GM23248 (cell line): ENCODE data around the gene DEPDC1. TPM values are rescaled to one million over a fixed set of nuclear protein-coding genes. Genes with fewer than 3 reads are reported as not detected.
A peak's percentile ranks its signal among the peaks of the same experiment; 100 is the strongest.

Experiments used
- DNase-seq: peaks from one replicate; pipeline ENCODE4 v3.0.0-alpha.2; 2015
- H2AFZ ChIP-seq: fragments of 200-600 bp; sonication (generic); 2 replicates; pipeline ENCODE4 v1.6.1; 2016; ENCODE audit warnings: antibody characterized with exemption
- H3F3A ChIP-seq: fragments of 200-600 bp; sonication (generic); 2 replicates; pipeline ENCODE4 v1.6.1; 2016; ENCODE audit warnings: mild to moderate bottlenecking, antibody characterized with exemption, mixed run types; ENCODE audit not compliant: insufficient read depth
- H3K27ac ChIP-seq: fragments of 200-600 bp; sonication (generic); 2 replicates; pipeline ENCODE4 v1.5.1; 2016; ENCODE audit warnings: mild to moderate bottlenecking
- H3K27me3 ChIP-seq: fragments of 200-600 bp; sonication (generic); replicated peaks from 2 replicates; pipeline ENCODE4 v1.6.1; 2016; ENCODE audit warnings: mild to moderate bottlenecking; ENCODE audit not compliant: insufficient read depth
- H3K36me3 ChIP-seq: fragments of 200-600 bp; sonication (generic); 2 replicates; pipeline ENCODE4 v1.6.1; 2016; ENCODE audit warnings: low read depth, mild to moderate bottlenecking
- H3K4me1 ChIP-seq: fragments of 200-600 bp; sonication (generic); 2 replicates; pipeline ENCODE4 v1.6.1; 2016; ENCODE audit warnings: mild to moderate bottlenecking; ENCODE audit not compliant: insufficient read depth
- H3K4me2 ChIP-seq: fragments of 200-600 bp; sonication (generic); one replicate; pipeline ENCODE4 v1.6.1; 2016; ENCODE audit warnings: mild to moderate bottlenecking; ENCODE audit not compliant: unreplicated experiment
- H3K4me3 ChIP-seq: fragments of 200-600 bp; sonication (generic); 2 replicates; pipeline ENCODE4 v1.5.1; 2016; ENCODE audit warnings: mild to moderate bottlenecking
- H3K79me2 ChIP-seq: fragments of 200-600 bp; sonication (generic); 2 replicates; pipeline ENCODE4 v1.6.1; 2016; ENCODE audit warnings: mild to moderate bottlenecking; ENCODE audit not compliant: insufficient read depth
- H3K9ac ChIP-seq: fragments of 200-600 bp; sonication (generic); 2 replicates; pipeline ENCODE4 v1.6.1; 2016; ENCODE audit warnings: mild to moderate bottlenecking
- H3K9me2 ChIP-seq: fragments of 200-600 bp; sonication (generic); 2 replicates; pipeline ENCODE4 v1.6.1; 2016; ENCODE audit warnings: mixed run types, mild to moderate bottlenecking, moderate library complexity; ENCODE audit not compliant: insufficient read depth
- H3K9me3 ChIP-seq: fragments of 200-600 bp; sonication (generic); one replicate; pipeline ENCODE4 v1.6.1; 2017; ENCODE audit warnings: low read depth
- H4K20me1 ChIP-seq: fragments of 200-600 bp; sonication (generic); 2 replicates; pipeline ENCODE4 v1.6.0; 2016; ENCODE audit not compliant: insufficient read depth
- EZH2 ChIP-seq: fragments of 200-600 bp; sonication (generic); IDR thresholded peaks from 2 replicates; pipeline ENCODE4 v1.6.1; 2018; ENCODE audit warnings: antibody characterized with exemption, mild to moderate bottlenecking; ENCODE audit not compliant: insufficient read depth, poor library complexity, severe bottlenecking
- EZH2phosphoT487 ChIP-seq: fragments of 200-600 bp; sonication (generic); IDR thresholded peaks from 2 replicates; pipeline ENCODE4 v1.6.1; 2018; ENCODE audit warnings: antibody characterized with exemption, moderate library complexity, mild to moderate bottlenecking, low read depth; ENCODE audit not compliant: insufficient read depth
- WGBS, 2 experiments: methylation state at CpG; one replicate each; pipeline ENCODE4 v1.1.6; 2015 to 2017; ENCODE audit warnings: low lambda C conversion rate in 2 of 2, low coverage in 1 of 2; ENCODE audit errors: missing lambda C conversion rate in 2 of 2; 5-methylcytosine and 5-hydroxymethylcytosine counted together
- in situ Hi-C: fragments of 300-500 bp; cut with MboI; formaldehyde crosslinking; loops from 2 replicates; pipeline ENCODE4 v1.15.0; 2020
- polyA plus RNA-seq: library from polyadenylated mRNA; unstranded; fragments of >200 nt; fragmentation: Nextera tagmentation; extraction: Ambion mirVana; gene quantifications from 2 replicates; pipeline ENCODE4 v1.2.1, GENCODE V29; 2016
- total RNA-seq: library from RNA; depleted of rRNA; stranded (reverse); fragments of >200 nt; shearing (Covaris generic); gene quantifications from 2 replicates; pipeline ENCODE4 v1.2.3, GENCODE V29; 2014

Gene DEPDC1
- total and polyA plus RNA-seq, 2 experiments from 2014 or later = 14.7 to 15.3 TPM

DNA sequence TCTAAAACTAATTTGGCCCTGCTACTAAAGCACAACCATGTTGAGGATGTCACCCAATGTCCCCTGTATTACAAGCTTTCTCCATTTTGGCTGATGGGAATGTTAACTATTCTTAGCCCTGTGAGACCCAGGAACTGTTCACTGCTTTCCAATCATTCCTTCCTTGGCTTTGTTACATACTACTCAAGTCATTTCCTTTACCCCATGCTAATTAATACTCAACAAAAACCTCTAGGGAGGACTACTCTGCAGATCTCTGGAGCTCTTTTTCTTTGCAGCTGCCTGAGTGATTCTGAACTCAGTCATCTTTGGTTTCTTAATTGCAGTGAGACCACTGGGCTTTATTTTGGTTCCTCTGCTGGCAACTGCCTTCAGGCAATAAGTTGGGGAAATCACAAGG lies 23.8 kb downstream of the DEPDC1 start:
- Histone ChIP-seq H3K4me1 (no peaks in the 10 kb centered on the region), H3K36me3 (no peaks in the 10 kb centered on the region), H3K9ac (no peak overlapping the region), H3K9me2 (no peaks in the 10 kb centered on the region), H3K4me2 (no peak overlapping the region), H3K27ac (no peak overlapping the region), H3K27me3 (no peaks in the 10 kb centered on the region), H2AFZ (no peak overlapping the region), H3K79me2 (no peaks in the 10 kb centered on the region), H3F3A (no peaks in the 10 kb centered on the region), H3K4me3 (no peak overlapping the region), H3K9me3 (no peaks in the 10 kb centered on the region), H4K20me1 (no peaks in the 10 kb centered on the region)
- in situ Hi-C loops = loop anchor here (25.0 kb wide), 1 partner anchor 1264 kb away; no protein-coding TSS in a partner anchor
- no peak for DNase-seq
- no peak for TF ChIP-seq EZH2phosphoT487
- TF ChIP-seq EZH2 = no peak

DNA sequence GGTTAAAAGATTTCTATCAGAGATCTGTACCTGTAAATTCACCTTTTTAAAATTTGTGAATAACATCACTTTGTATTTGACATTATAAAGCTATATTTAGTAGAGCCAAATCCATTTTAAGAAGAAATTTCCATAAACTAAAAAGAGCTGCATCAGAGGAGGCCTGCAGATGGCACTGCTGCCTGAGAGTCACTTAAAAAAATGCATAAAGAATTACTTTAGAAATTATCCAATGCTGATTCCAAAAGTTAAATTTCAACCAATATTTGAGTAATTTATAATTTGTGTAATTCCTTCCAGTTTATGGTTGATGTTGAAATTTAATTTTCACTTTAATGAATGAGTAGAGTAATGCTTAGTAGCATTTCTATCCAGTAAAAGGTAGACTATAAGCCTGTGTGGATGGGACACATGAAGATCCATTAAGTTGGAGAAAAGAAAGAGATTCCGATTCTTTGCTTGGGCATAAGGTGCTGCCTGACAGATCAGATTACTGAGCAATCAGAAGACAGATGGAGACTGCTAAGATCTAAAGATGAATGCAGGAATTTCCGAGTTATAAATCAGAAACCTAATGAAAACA lies 26.4 kb downstream of the DEPDC1 start:
- Histone ChIP-seq H3K4me1 (no peaks in the 10 kb centered on the region), H3K27me3 (no peaks in the 10 kb centered on the region), H3K27ac (no peak overlapping the region), H3F3A (no peaks in the 10 kb centered on the region), H2AFZ (no peak overlapping the region), H3K4me2 (no peak overlapping the region), H3K79me2 (no peaks in the 10 kb centered on the region), H3K4me3 (no peak overlapping the region), H3K9ac (no peak overlapping the region), H4K20me1 (no peaks in the 10 kb centered on the region), H3K9me2 (no peaks in the 10 kb centered on the region), H3K9me3 (no peaks in the 10 kb centered on the region), H3K36me3 (no peaks in the 10 kb centered on the region)
- in situ Hi-C loops = loop anchor here (25.0 kb wide), 1 partner anchor 1267 kb away; no protein-coding TSS in a partner anchor
- peak; percentile 57 for DNase-seq
- 76 to 81% methylated on average over 2 of the region's 2 CpGs for WGBS, 2 experiments
- TF ChIP-seq EZH2phosphoT487 (no peak), EZH2 (no peak)

DNA sequence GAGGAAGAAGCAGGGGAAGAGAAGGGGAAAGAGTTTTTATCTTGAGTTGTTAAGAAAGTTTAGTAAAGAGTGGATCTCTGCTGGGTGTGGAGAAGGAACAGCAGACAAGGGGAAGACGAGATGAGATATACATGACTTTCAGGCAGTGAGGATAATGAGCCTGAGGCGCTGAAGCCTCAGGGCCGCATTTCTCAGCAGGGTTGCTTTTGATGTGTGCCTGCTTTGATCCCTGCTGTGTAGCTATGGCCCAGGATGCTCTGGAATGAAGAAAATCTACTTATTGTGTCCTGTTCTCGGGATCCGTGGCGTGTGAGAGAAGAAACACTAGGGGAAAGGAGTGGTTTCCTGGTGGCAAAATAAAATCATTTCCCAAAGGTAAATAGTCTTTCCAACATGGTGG lies 32.0 kb downstream of the DEPDC1 start:
- TF ChIP-seq EZH2 = no peak
- TF ChIP-seq EZH2phosphoT487 = no peak
- 42 to 45% methylated on average over 6 of the region's 6 CpGs for WGBS, 2 experiments
- in situ Hi-C loops = loop anchor here (25.0 kb wide), 1 partner anchor 1272 kb away; no protein-coding TSS in a partner anchor

DNA sequence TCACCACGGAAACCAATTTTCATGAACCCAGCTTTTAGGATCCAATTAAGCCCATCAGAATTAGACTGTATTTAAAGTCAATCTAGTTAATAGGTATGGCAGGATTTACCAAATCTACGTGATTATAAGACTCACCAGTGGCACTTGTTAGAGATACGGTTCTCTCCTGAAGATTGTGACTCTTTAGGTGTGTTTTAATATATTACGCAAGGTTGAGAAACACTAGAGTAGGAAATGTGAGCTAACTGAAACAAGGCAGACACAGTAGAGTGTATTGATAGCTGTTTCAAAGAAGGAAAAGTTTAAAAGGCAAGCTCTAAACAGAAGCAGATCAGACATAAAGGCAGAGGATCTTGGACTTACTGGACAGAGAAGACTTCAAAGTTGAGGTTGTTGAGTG lies 35.9 kb downstream of the DEPDC1 start:
- no peaks in the 10 kb centered on the region for H4K20me1 ChIP-seq
- H3K36me3 ChIP-seq = no peaks in the 10 kb centered on the region
- H3K4me3 ChIP-seq = no peak overlapping the region
- H3K4me1 ChIP-seq = no peaks in the 10 kb centered on the region
- WGBS, 2 experiments = 81 to 84% methylated on average over 4 of the region's 4 CpGs
- no peaks in the 10 kb centered on the region for H3K9me3 ChIP-seq
- no peak for DNase-seq
- H2AFZ ChIP-seq = no peak overlapping the region
- H3K27me3 ChIP-seq = no peaks in the 10 kb centered on the region
- H3K4me2 ChIP-seq = no peak overlapping the region
- no peaks in the 10 kb centered on the region for H3K9me2 ChIP-seq
- H3K27ac ChIP-seq = no peak overlapping the region
- in situ Hi-C loops = loop anchor here (25.0 kb wide), 1 partner anchor 1276 kb away; no protein-coding TSS in a partner anchor
- no peak overlapping the region for H3K9ac ChIP-seq
- H3K79me2 ChIP-seq = no peaks in the 10 kb centered on the region
- no peaks in the 10 kb centered on the region for H3F3A ChIP-seq
- TF ChIP-seq EZH2phosphoT487 (no peak), EZH2 (no peak)

More for the DNA sequence above, 32.0 kb downstream of the DEPDC1 start:
- Histone ChIP-seq H3K9me2 (no peaks in the 10 kb centered on the region), H3K4me1 (no peaks in the 10 kb centered on the region), H3K9me3 (no peaks in the 10 kb centered on the region), H3K79me2 (no peaks in the 10 kb centered on the region), H4K20me1 (no peaks in the 10 kb centered on the region), H3K9ac (no peak overlapping the region), H3K27me3 (no peaks in the 10 kb centered on the region), H3K36me3 (no peaks in the 10 kb centered on the region), H3K4me3 (no peak overlapping the region), H2AFZ (no peak overlapping the region), H3K27ac (no peak overlapping the region), H3F3A (no peaks in the 10 kb centered on the region), H3K4me2 (no peak overlapping the region)
- DNase-seq = no peak

DNA sequence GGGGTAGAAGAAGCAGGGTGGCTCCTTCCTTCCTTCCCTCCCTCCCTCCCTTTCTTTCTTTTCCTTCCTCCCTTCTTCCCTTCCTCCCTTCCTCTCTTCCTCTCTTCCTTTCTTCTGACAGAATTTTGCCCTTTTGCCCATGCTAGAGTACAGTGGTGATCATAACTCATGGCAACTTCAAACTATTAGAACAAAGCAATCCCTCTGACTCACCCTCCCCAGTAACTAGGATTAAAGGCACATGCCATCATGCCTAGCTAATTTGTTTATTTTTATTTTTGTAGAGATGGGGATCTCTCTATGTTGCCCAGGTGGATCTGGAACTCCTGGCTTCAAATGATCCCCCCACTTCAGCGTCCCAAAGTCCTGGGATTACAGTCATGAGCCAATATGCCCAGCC lies 37.1 kb downstream of the DEPDC1 start:
- no peaks in the 10 kb centered on the region for H3K4me1 ChIP-seq
- TF ChIP-seq EZH2phosphoT487 (no peak), EZH2 (no peak)
- H3K79me2 ChIP-seq = no peaks in the 10 kb centered on the region
- no peak overlapping the region for H3K27ac ChIP-seq
- in situ Hi-C loops = loop anchor here (25.0 kb wide), 1 partner anchor 1278 kb away; no protein-coding TSS in a partner anchor
- H2AFZ ChIP-seq = no peak overlapping the region
- no peak overlapping the region for H3K4me3 ChIP-seq
- no peaks in the 10 kb centered on the region for H4K20me1 ChIP-seq
- no peaks in the 10 kb centered on the region for H3K9me3 ChIP-seq
- H3K4me2 ChIP-seq = no peak overlapping the region
- no peak overlapping the region for H3K9ac ChIP-seq
- H3F3A ChIP-seq = no peaks in the 10 kb centered on the region
- 92 to 96% methylated on average over 1 of the region's 1 CpG for WGBS, 2 experiments
- no peaks in the 10 kb centered on the region for H3K9me2 ChIP-seq
- H3K27me3 ChIP-seq = no peaks in the 10 kb centered on the region
- H3K36me3 ChIP-seq = no peaks in the 10 kb centered on the region
- peak; percentile 49 for DNase-seq
